K562 (cell line): ENCODE data around the gene ARAF. TPM values are rescaled to one million over a fixed set of nuclear protein-coding genes. Genes with fewer than 3 reads are reported as not detected.

ENCODE experiments used
- ATAC-seq: fragments of 200-7000 bp; cut with Tn5 transposase; 3 replicates; pipeline ENCODE4 v1.9.1; 2020; ENCODE audit warnings: moderate library complexity
- BruUV-seq: library from RNA; stranded (reverse); fragments of 400-500 nt; replicated peaks from 2 replicates; lab custom pipeline; 2021; lab: Mats Ljungman, UMichigan
- CTCF ChIA-PET: fragments of 300-600 bp; formaldehyde crosslinking; extraction: SDS; loops from one replicate; lab custom pipeline; 2021; ENCODE audit warnings: low intra/inter-chr PET ratio; lab: Yijun Ruan, JAX
- POLR2A ChIA-PET: fragments of 300-600, 350-650 bp; sonication (Branson Sonifier 250); formaldehyde crosslinking; extraction: SDS; loops from one replicate; lab custom pipeline; 2021; ENCODE audit warnings: antibody characterized with exemption, inconsistent platforms; lab: Yijun Ruan, JAX
- DNase-seq, 4 experiments: peaks; one replicate each; pipeline versions ENCODE4 v3.0.0 to v3.0.0-alpha.2; 2011 to 2018; ENCODE audit warnings: low spot score in 3 of 4, mixed read lengths in 3 of 4; ENCODE audit errors: extremely low read depth in 1 of 4
- FAIRE-seq: peaks from 2 replicates; lab custom pipeline; 2011; peaks lifted over from hg19 to GRCh38; lab: Jason Lieb, UNC
- H2AFZ ChIP-seq: 2 replicates; pipeline ENCODE4 v1.6.0; 2011; ENCODE audit warnings: low read depth, low read length, control low read depth, inconsistent platforms
- H3K27ac ChIP-seq: fragments of 200-600 bp; 3 replicates; pipeline ENCODE4 v1.8.0; 2011; ENCODE audit warnings: low read depth, mild to moderate bottlenecking, control low read depth, inconsistent platforms, low read length, moderate library complexity, mixed read lengths; ENCODE audit errors: extremely low read depth
- H3K27me3 ChIP-seq, 2 experiments: fragments of 300-600 bp in 1 of 2; 2 replicates in 1 of 2; 3 replicates in 1 of 2; pipeline versions ENCODE4 v1.6.0 to v1.8.0; 2011; ENCODE audit warnings: inconsistent platforms in 2 of 2, low read length in 2 of 2, mild to moderate bottlenecking in 1 of 2, mixed read lengths in 1 of 2, moderate library complexity in 1 of 2; ENCODE audit not compliant: control insufficient read depth in 2 of 2, insufficient read depth in 2 of 2
- H3K36me3 ChIP-seq: fragments of 300-600 bp; 3 replicates; pipeline ENCODE4 v1.8.0; 2011; ENCODE audit warnings: mild to moderate bottlenecking, low read length, inconsistent platforms; ENCODE audit not compliant: control insufficient read depth, insufficient read depth
- H3K4me1 ChIP-seq, 2 experiments: fragments of 200-600 bp in 1 of 2; replicated peaks in 1 of 2; 2 replicates in 1 of 2; 3 replicates in 1 of 2; pipeline versions ENCODE4 v1.5.1 to v1.8.0; 2011; ENCODE audit warnings: inconsistent platforms in 2 of 2, low read length in 2 of 2, mild to moderate bottlenecking in 1 of 2, mixed read lengths in 1 of 2, moderate library complexity in 1 of 2; ENCODE audit not compliant: control insufficient read depth in 2 of 2, insufficient read depth in 2 of 2
- H3K4me2 ChIP-seq: 2 replicates; pipeline ENCODE4 v1.6.1; 2011; ENCODE audit warnings: low read length, control low read depth, inconsistent platforms, mixed read lengths; ENCODE audit not compliant: insufficient read depth
- H3K4me3 ChIP-seq: fragments of 200-600 bp; sonication (generic), shearing (Covaris generic); 2 replicates; pipeline ENCODE4 v1.5.1; 2016; ENCODE audit warnings: control low read depth, inconsistent platforms
- H3K79me2 ChIP-seq: fragments of 200-600 bp; 3 replicates; pipeline ENCODE4 v1.8.0; 2011; ENCODE audit warnings: low read length, inconsistent platforms; ENCODE audit not compliant: control insufficient read depth, insufficient read depth
- H3K9ac ChIP-seq, 2 experiments: 2 replicates each; pipeline versions ENCODE4 v1.6.0 to v1.6.1; 2011; ENCODE audit warnings: low read depth in 2 of 2, low read length in 2 of 2, control low read depth in 1 of 2, inconsistent platforms in 1 of 2, mild to moderate bottlenecking in 1 of 2, mixed read lengths in 1 of 2; ENCODE audit not compliant: insufficient read depth in 1 of 2
- H3K9me1 ChIP-seq: one replicate; pipeline ENCODE4 v1.6.0; 2011; ENCODE audit warnings: inconsistent platforms, mild to moderate bottlenecking, low read length, moderate library complexity; ENCODE audit not compliant: control insufficient read depth, insufficient read depth
- H3K9me3 ChIP-seq: replicated peaks from 2 replicates; pipeline ENCODE4 v1.5.1; 2011; ENCODE audit warnings: low read depth, low read length, inconsistent platforms; ENCODE audit not compliant: control insufficient read depth, insufficient read depth
- H4K20me1 ChIP-seq: replicated peaks from 2 replicates; pipeline ENCODE4 v1.6.1; 2011; ENCODE audit warnings: low read length, inconsistent platforms, mixed read lengths; ENCODE audit not compliant: control insufficient read depth, insufficient read depth
- CHD4 ChIP-seq: fragments of 200-600 bp; sonication (generic); IDR thresholded peaks from 3 replicates; pipeline ENCODE4 v1.6.1; 2012; ENCODE audit warnings: low read depth, mild to moderate bottlenecking, mixed read lengths, low read length, inconsistent platforms; ENCODE audit not compliant: insufficient read depth, insufficient replicate concordance, poor library complexity, severe bottlenecking
- CREBBP ChIP-seq: IDR thresholded peaks from one replicate; pipeline ENCODE4 v1.6.1; 2012; ENCODE audit warnings: low read depth, mild to moderate bottlenecking, control low read depth, inconsistent platforms, low read length
- DMBX1 ChIP-seq: fragments of 250-450 bp; sonication (Bioruptor Pico); IDR thresholded peaks from 2 replicates; pipeline ENCODE4 v1.8.0; 2022; ENCODE audit warnings: inconsistent platforms, mild to moderate bottlenecking, moderate library complexity, borderline replicate concordance
- EP300 ChIP-seq: IDR thresholded peaks from 2 replicates; pipeline ENCODE4 v1.6.1; 2012; ENCODE audit warnings: low read length, improper control_type of control experiment
- GATAD2A ChIP-seq: fragments of 450-650 bp; IDR thresholded peaks from 2 replicates; pipeline ENCODE4 v1.6.1; 2017
- KAT2B ChIP-seq: IDR thresholded peaks from one replicate; pipeline ENCODE4 v1.6.1; 2012; ENCODE audit warnings: low read depth, mild to moderate bottlenecking, control low read depth, inconsistent platforms, low read length, moderate library complexity
- MTA2 ChIP-seq: fragments of 450-650 bp; IDR thresholded peaks from 2 replicates; pipeline ENCODE4 v1.6.1; 2016; ENCODE audit warnings: low read depth
- TFE3 ChIP-seq: fragments of 450-650 bp; formaldehyde crosslinking; IDR thresholded peaks from 2 replicates; pipeline ENCODE4 v1.4.0; 2020; ENCODE audit warnings: mild to moderate bottlenecking, mixed read lengths
- THAP12 ChIP-seq: fragments of 250-450 bp; sonication (Bioruptor Pico); IDR thresholded peaks from 2 replicates; pipeline ENCODE4 v1.9.0; 2021; ENCODE audit warnings: mild to moderate bottlenecking, inconsistent platforms
- U2AF2 ChIP-seq: fragments of 200-400 bp; formaldehyde crosslinking; optimal IDR thresholded peaks from 2 replicates; pipeline ENCODE3; 2017; ENCODE audit warnings: low read depth, mild to moderate bottlenecking, low read length
- YBX1 ChIP-seq: fragments of 450-650 bp; IDR thresholded peaks from 2 replicates; pipeline ENCODE4 v1.7.1; 2016; ENCODE audit warnings: mild to moderate bottlenecking
- ZBTB26 ChIP-seq: fragments of 450-650 bp; formaldehyde crosslinking; IDR thresholded peaks from 2 replicates; pipeline ENCODE4 v1.4.0; 2022; ENCODE audit warnings: missing genetic modification characterization
- ZNF217 ChIP-seq: sonication (generic); formaldehyde crosslinking; IDR thresholded peaks from 2 replicates; pipeline ENCODE4 v1.8.0; 2022; ENCODE audit warnings: mild to moderate bottlenecking, missing genetic modification reagents
- ZNF324 ChIP-seq: fragments of 250-450 bp; sonication (Bioruptor Pico); IDR thresholded peaks from 2 replicates; pipeline ENCODE4 v1.4.0; 2020; ENCODE audit warnings: mild to moderate bottlenecking
- ZNF449 ChIP-seq: fragments of 250-450 bp; sonication (Bioruptor Pico); IDR thresholded peaks from 2 replicates; pipeline ENCODE4 v1.8.0; 2022; ENCODE audit warnings: moderate library complexity, mild to moderate bottlenecking, inconsistent platforms
- ZNF785 ChIP-seq: fragments of 250-450 bp; sonication (Bioruptor Pico); IDR thresholded peaks from 2 replicates; pipeline ENCODE4 v1.4.0; 2020; ENCODE audit warnings: mild to moderate bottlenecking
- ZSCAN29 ChIP-seq: fragments of 450-650 bp; IDR thresholded peaks from 2 replicates; pipeline ENCODE4 v1.6.1; 2017
- in situ Hi-C: fragments of 300-500 bp; cut with MboI; formaldehyde crosslinking; loops from 4 replicates; pipeline ENCODE4 v1.15.0; 2018; ENCODE audit warnings: inconsistent platforms, mixed read lengths
- intact Hi-C: fragments of 100-400 bp; cut with micrococcal nuclease; formaldehyde crosslinking; loops from 2 replicates; pipeline ENCODE4 v1.14.2; 2022
- polyA plus RNA-seq, 8 experiments: library from polyadenylated mRNA; depleted of rRNA in 4 of 8; stranded (reverse) in 5 of 8; unstranded in 3 of 8; fragments of >200 nt; fragmentation: Nextera tagmentation in 2 of 8; fragmentation: Illumina TruSeq in 1 of 8; extraction: Ambion mirVana in 2 of 8; extraction: Trizol in 1 of 8; gene quantifications; 2 replicates each; pipeline versions ENCODE4 v1.2.1 to v1.2.3, GENCODE V29; 2011 to 2014; ENCODE audit warnings: inconsistent platforms in 1 of 8, missing spikeins in 1 of 8
- total RNA-seq, 7 experiments: library from RNA; depleted of rRNA in 6 of 7; stranded (reverse); fragments of >200 nt in 6 of 7; fragmentation: Illumina TruSeq in 2 of 7; extraction: Trizol in 2 of 7; gene quantifications; 2 replicates each; pipeline versions ENCODE4 v1.2.1 to v1.2.3, GENCODE V29; 2011 to 2021; ENCODE audit warnings: low replicate concordance in 1 of 7

Gene ARAF
- total and polyA plus RNA-seq, 9 of the 15 experiments (the other 6 are each of a cell fraction or from before 2014, with no cell fraction given): 5.5 to 70.0 (median 29.4) TPM

GRCh38 chrX:47612418-47612817 is 51.4 kb downstream of the ARAF start:
- POLR2A ChIA-PET: interaction anchor here (0.5 kb wide), 1 partner anchor 29 kb away, joined by 3 read pairs; no protein-coding TSS in a partner anchor
- H3K27me3 ChIP-seq: peaks cover 0 to 14% of the 10 kb centered on the region in 2 experiments; a peak in 3 of 5 replicates
- H3K9me1 ChIP-seq: no peaks in the 10 kb centered on the region
- CTCF ChIA-PET: no interaction called here
- in situ Hi-C loops: no loop called here
- H3K9me3 ChIP-seq: 0 out of 2 replicates have a peak, but pooled peaks cover 2% of the 10 kb centered on the region
- H3K4me3 ChIP-seq: no peak overlapping the region
- no peaks in the 10 kb centered on the region for H3K36me3 ChIP-seq
- no peaks in the 10 kb centered on the region for H3K79me2 ChIP-seq
- no peak overlapping the region for H3K27ac ChIP-seq
- intact Hi-C loops: no loop called here
- TF ChIP-seq GATAD2A (no peak), ZBTB26 (CRISPR knock-in tag) (no peak), CHD4 (no peak), U2AF2 (no peak), YBX1 (no peak), CREBBP (no peak), ZSCAN29 (no peak), TFE3 (no peak), EP300 (no peak), THAP12 (no peak), MTA2 (no peak), KAT2B (no peak), ZNF449 (CRISPR knock-in tag) (no peak), ZNF217 (no peak), ZNF324 (CRISPR knock-in tag) (no peak), DMBX1 (CRISPR knock-in tag) (no peak), ZNF785 (CRISPR knock-in tag) (no peak)
- TF ChIP-seq, all 486 proteins: peak for 0
- Histone ChIP-seq H3K4me1 (peaks cover 7% of the 10 kb centered on the region in 2 experiments; a peak in 4 of 5 replicates), H3K9ac (no peak overlapping the region), H4K20me1 (no peaks in the 10 kb centered on the region), H2AFZ (no peak overlapping the region), H3K4me2 (no peak overlapping the region)
- DNase-seq (no peak), FAIRE-seq (no peak), ATAC-seq (no peak)
- BruUV-seq: no TSS peak
